Esophagus (tissue), 2 donors: ENCODE data around the gene CLIP1. TPM values are rescaled to one million over a fixed set of nuclear protein-coding genes. Genes with fewer than 3 reads are reported as not detected.

Experiments
- H3K27ac ChIP-seq, 2 donors: one replicate each; pipeline ENCODE4 v1.5.1; 2013; ENCODE audit warnings: low read depth in 2 of 2, mild to moderate bottlenecking in 2 of 2, inconsistent platforms in 1 of 2, low read length in 1 of 2, moderate library complexity in 1 of 2
- H3K27me3 ChIP-seq, 2 donors: one replicate each; pipeline ENCODE4 v1.6.1; 2013; ENCODE audit warnings: low read length in 2 of 2, control low read depth in 1 of 2, mild to moderate bottlenecking in 1 of 2; ENCODE audit not compliant: insufficient read depth in 2 of 2, control insufficient read depth in 1 of 2
- H3K36me3 ChIP-seq, 2 donors: one replicate each; pipeline ENCODE4 v1.6.1; 2013; ENCODE audit warnings: low read length in 1 of 2; ENCODE audit not compliant: control insufficient read depth in 2 of 2, insufficient read depth in 2 of 2
- H3K4me1 ChIP-seq, 2 donors: one replicate each; pipeline ENCODE4 v1.6.1; 2013; ENCODE audit warnings: low read length in 1 of 2; ENCODE audit not compliant: control insufficient read depth in 2 of 2, insufficient read depth in 2 of 2
- H3K4me3 ChIP-seq, 2 donors: one replicate each; pipeline ENCODE4 v1.5.1; 2013; ENCODE audit warnings: low read length in 2 of 2, mild to moderate bottlenecking in 2 of 2, low read depth in 1 of 2, moderate library complexity in 1 of 2
- H3K9me3 ChIP-seq, 2 donors: one replicate each; pipeline ENCODE4 v1.6.1; 2013; ENCODE audit warnings: mild to moderate bottlenecking in 2 of 2, low read depth in 1 of 2, low read length in 1 of 2, moderate library complexity in 1 of 2; ENCODE audit not compliant: control insufficient read depth in 2 of 2, insufficient read depth in 1 of 2
- WGBS, 2 donors: extraction: QIAGEN DNeasy Blood & Tissue Kit; methylation state at CpG; one replicate each; pipeline ENCODE4 v1.1.7; 2013; 5-methylcytosine and 5-hydroxymethylcytosine counted together
- polyA plus RNA-seq, 2 donors: library from polyadenylated mRNA; stranded (reverse); fragments of 200-250 nt; gene quantifications; one replicate each; pipeline ENCODE4 v1.2.3, GENCODE V29; 2013
- donor health status: healthy with polysubstance abuse.
- donor health status: Bipolar disorder and iron deficiency.

Gene CLIP1
- polyA plus RNA-seq, 2 donors: 50.0 to 52.3 TPM

DNA sequence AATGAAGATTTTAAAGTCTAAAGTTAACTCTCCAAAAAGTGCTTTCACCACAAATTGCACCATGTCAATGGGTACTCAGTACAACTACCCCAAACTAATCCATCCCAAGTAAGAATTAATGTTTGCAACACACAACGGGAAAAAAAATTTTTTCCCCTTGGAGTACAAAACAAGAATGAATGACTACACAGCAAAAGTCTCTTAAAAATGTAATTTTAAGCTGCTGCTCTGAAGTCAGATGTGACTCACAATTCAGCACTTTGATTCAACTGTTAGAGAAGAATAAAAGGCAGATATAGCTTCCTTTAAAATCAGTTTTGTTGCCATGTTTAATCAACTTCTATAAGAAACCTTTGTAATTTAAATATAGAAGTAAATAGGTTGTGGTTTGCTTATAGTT lies 113.7 kb downstream of the CLIP1 start:
- Histone ChIP-seq H3K9me3 (no peaks in the 10 kb centered on the region), H3K27ac (no peak overlapping the region), H3K4me1 (peaks cover 0 to under 1% of the 10 kb centered on the region in 2 donors), H3K27me3 (no peaks in the 10 kb centered on the region), H3K4me3 (no peak overlapping the region), H3K36me3 (peaks cover 14 to 19% of the 10 kb centered on the region in 2 donors)
- 92% methylated on average over 1 of the region's 1 CpG for WGBS, 2 donors

DNA sequence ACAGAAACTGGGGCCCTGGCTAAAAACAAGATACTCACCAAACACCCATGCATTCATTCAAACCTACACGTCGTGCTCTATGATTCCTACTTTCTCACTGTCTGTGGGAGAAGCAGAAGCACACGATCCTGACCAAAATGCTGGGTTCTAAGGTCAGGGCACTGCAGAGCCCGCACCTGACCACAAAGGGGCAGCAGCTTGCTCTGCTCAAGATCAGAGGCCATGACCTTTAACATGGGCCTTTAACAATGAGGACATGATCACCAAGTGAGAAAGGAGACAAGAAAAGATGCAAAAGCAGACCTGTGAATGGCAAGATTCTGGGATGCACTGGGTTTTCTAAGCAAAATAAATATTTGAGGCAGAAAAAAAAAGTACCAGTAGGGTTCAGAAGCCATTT lies 116.1 kb downstream of the CLIP1 start:
- Histone ChIP-seq H3K4me1 (peaks cover 0 to 2% of the 10 kb centered on the region in 2 donors), H3K27me3 (no peaks in the 10 kb centered on the region), H3K4me3 (no peak overlapping the region), H3K36me3 (peaks cover 15 to 18% of the 10 kb centered on the region in 2 donors), H3K27ac (no peak overlapping the region), H3K9me3 (no peaks in the 10 kb centered on the region)
- WGBS, 2 donors: 75 to 83% methylated on average over 4 of the region's 4 CpGs

DNA sequence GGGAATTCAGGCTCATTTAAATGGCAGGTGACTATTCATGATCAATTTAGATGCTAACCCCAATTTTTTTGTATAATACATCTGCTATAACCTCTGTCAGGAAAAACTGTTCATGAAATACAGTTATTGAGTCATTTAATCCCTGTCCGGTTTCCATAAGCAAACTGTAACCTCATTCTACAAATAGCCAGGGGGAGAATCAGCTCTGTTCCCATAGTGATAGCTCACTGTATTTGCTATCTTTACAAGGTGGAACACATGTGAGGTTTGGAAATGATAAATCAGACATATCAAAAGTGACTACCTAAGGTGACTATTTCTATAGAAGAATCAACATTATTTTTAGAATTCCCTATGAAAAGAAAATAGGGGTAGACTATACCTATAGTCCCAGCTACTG lies 117.5 kb downstream of the CLIP1 start:
- peaks cover 0 to 2% of the 10 kb centered on the region in 2 donors for H3K4me1 ChIP-seq
- no peak overlapping the region for H3K27ac ChIP-seq
- WGBS, 2 donors: 55 to 76% methylated on average over 1 of the region's 1 CpG
- H3K4me3 ChIP-seq: no peak overlapping the region
- H3K36me3 ChIP-seq: peaks cover 15 to 19% of the 10 kb centered on the region in 2 donors
- H3K27me3 ChIP-seq: no peaks in the 10 kb centered on the region
- H3K9me3 ChIP-seq: no peaks in the 10 kb centered on the region

DNA sequence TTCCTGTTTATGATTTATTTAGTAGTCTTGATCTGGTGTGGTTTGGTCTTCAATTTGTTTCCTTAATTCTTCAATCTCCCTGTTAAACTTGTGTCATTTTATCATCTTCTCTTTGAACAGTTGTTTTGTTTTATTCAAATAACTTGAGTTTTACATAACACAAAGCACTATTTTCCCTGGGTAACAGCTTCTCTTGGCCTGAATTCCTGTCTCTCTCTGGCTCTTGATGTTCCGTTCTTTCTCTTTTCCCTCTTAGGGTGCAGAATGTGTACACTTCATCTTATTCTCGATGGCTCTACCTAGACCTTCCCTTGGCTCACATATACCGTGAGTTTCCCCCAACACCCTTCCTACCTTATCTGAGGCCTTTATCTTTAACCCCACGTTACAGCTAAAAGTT lies 119.4 kb downstream of the CLIP1 start:
- WGBS, 2 donors: 83 to 85% methylated on average over 4 of the region's 4 CpGs
- Histone ChIP-seq H3K4me3 (no peak overlapping the region), H3K27ac (peak overlapping the region in 1 of 2 donors; percentile 2), H3K36me3 (peaks cover 11 to 20% of the 10 kb centered on the region in 2 donors), H3K4me1 (peaks cover 0 to 2% of the 10 kb centered on the region in 2 donors), H3K9me3 (no peaks in the 10 kb centered on the region), H3K27me3 (no peaks in the 10 kb centered on the region)

DNA sequence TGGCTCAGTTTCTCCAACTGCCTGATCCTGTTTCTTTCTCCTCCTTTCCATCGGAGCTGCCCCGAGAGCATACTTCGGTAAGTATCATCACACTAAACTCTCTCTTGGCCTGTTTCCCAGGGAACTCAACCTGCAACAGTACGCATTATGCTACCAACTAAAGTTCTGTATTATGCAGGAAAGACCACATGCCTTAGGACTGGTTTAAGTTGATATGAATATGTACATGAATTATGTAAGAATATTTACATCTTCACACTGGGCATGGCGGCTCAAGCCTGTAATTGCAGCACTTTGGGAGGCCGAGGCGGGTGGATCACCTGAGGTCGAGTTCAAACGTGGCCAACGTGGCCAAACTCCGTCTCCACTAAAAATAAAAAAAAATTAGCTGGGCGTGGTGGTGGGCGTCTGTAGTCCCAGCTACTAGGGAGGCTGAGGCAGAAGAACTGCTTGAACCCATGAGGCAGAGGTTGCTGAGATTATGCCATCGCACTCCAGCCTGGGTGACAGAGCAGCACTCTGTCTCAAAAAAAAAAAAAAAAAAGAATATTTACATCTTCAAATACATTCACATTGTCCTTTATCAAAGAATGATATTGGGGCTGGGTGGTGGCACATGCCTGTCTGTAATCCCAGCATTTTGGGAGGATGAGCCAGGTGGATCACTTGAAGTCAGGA lies 124.3 kb downstream of the CLIP1 start:
- Histone ChIP-seq H3K4me3 (no peak overlapping the region), H3K27me3 (no peaks in the 10 kb centered on the region), H3K9me3 (no peaks in the 10 kb centered on the region), H3K36me3 (peaks cover 12 to 13% of the 10 kb centered on the region in 2 donors), H3K4me1 (no peaks in the 10 kb centered on the region), H3K27ac (no peak overlapping the region)
- 97% methylated on average over 14 of the region's 14 CpGs for WGBS, 2 donors

DNA sequence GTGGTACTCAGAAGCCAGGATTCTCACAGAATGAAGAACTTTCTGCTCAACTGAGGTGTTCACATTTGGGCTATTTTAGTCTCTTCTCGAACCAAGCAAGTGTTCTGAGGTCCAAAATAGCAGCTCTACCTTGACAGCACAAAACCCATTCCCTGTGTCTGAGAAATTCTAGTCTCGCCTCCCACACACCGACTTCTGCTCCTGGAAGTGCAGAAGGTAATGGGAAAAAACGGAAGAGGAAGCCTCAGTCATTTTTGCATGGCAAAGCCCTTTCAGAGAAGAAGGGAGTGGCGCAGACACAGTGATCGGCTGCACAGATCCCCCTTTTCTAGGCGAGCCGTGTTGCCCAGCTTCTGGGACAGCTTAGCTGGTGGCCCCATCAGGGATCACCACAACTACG lies 125.0 kb downstream of the CLIP1 start:
- WGBS, 2 donors: 94 to 96% methylated on average over 9 of the region's 9 CpGs
- no peaks in the 10 kb centered on the region for H3K27me3 ChIP-seq
- H3K4me1 ChIP-seq: no peaks in the 10 kb centered on the region
- no peaks in the 10 kb centered on the region for H3K9me3 ChIP-seq
- no peak overlapping the region for H3K4me3 ChIP-seq
- H3K36me3 ChIP-seq: peaks cover 13 to 14% of the 10 kb centered on the region in 2 donors
- no peak overlapping the region for H3K27ac ChIP-seq

DNA sequence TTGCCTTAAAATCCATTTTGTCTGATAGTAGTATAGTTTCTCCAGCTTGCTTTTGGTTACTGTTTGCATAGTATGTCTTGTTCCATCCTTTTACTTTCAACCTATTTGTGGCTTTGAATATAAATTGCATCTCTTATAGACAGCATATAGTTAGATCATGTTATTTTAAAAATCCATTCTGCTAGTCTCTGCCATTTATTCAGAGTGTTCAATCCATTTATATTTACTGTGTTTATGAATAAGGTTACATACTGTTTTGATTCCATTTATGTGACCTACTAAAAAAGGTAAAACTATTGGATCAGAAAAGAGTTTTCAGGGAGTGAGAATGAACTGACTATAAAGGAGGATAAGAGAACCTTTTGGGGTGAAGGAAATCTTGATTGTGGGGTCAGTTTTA lies 126.6 kb downstream of the CLIP1 start:
- Histone ChIP-seq H3K36me3 (peaks cover 13 to 14% of the 10 kb centered on the region in 2 donors), H3K9me3 (no peaks in the 10 kb centered on the region), H3K4me1 (no peaks in the 10 kb centered on the region), H3K4me3 (no peak overlapping the region), H3K27me3 (no peaks in the 10 kb centered on the region), H3K27ac (no peak overlapping the region)

DNA sequence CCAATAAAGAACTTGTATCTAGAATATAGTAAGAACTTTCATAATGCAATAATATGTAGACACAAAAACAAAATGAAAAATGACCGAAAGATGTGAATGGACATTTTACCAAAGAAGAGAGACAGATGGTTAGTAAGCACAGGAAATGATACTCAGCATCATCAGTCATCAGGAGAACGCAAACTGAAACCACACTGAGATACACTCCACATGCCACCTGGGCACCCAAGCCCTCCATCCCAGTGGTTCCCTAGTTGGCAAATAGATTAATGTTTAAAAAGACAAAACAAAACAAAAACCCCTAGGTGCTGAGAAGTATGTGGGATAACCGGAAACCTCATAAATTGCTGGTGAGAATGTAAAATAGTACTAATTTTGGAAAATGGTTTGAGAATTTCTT lies 129.4 kb downstream of the CLIP1 start:
- Histone ChIP-seq H3K4me1 (no peaks in the 10 kb centered on the region), H3K27ac (no peak overlapping the region), H3K36me3 (peaks cover 2 to 10% of the 10 kb centered on the region in 2 donors), H3K9me3 (no peaks in the 10 kb centered on the region), H3K27me3 (no peaks in the 10 kb centered on the region), H3K4me3 (no peak overlapping the region)
- WGBS, 2 donors: 92 to 96% methylated on average over 3 of the region's 3 CpGs

DNA sequence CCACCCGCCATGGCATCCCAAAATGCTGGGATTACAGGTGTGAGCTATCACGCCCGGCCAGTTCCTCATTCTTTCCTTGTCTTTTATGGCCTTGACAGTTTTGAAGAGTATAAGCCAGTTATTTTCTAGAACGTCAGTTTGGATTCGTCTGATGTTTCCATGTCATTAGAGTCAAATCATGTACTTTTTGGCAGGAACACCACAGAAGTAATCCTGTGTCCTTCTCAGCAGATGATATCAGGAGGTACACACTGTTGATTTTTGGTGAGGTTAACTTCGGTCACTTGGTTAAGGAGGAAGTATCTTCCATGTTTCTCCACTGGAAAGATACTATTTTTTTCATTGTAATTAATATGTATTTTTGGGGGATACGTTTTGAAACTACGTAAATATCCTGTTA lies 131.0 kb downstream of the CLIP1 start:
- 92 to 93% methylated on average over 8 of the region's 8 CpGs for WGBS, 2 donors
- Histone ChIP-seq H3K4me3 (no peak overlapping the region), H3K27ac (no peak overlapping the region), H3K27me3 (no peaks in the 10 kb centered on the region), H3K9me3 (no peaks in the 10 kb centered on the region), H3K36me3 (peaks cover 2 to 5% of the 10 kb centered on the region in 2 donors), H3K4me1 (no peaks in the 10 kb centered on the region)

DNA sequence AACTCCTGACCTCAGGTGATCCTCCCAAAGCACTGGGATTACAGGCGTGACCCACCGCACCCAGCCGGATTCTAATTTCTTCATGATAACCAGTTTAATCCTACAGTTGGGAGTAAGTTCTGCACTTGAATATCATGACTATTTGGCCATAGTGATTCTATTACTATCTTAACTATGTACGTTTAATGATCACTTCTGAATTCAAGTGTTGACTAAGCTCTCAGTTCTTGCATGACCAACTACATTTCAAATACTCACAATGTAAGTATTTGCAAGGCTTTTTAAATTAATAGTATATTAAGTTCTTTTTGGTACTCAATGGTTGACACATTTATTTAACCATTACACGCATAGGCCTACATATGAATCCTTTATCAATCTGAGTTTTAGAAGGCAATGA lies 138.8 kb downstream of the CLIP1 start:
- Histone ChIP-seq H3K4me1 (no peaks in the 10 kb centered on the region), H3K4me3 (no peak overlapping the region), H3K27ac (no peak overlapping the region), H3K36me3 (peaks cover 2 to 3% of the 10 kb centered on the region in 2 donors), H3K27me3 (no peaks in the 10 kb centered on the region), H3K9me3 (no peaks in the 10 kb centered on the region)
- WGBS, 2 donors: 94 to 97% methylated on average over 5 of the region's 5 CpGs
